ENCODE results near the gene BHLHE40. TPM values are rescaled to one million over a fixed set of nuclear protein-coding genes. Genes with fewer than 3 reads are reported as not detected.

The BHLHE40 gene
- 1.8 and 2.6 TPM in 2 replicates for total RNA-seq (2016; rRNA removed; fragmentation: Illumina TruSeq; extraction: Trizol)
- total RNA-seq (2016; cell fraction: cytosol; rRNA removed; fragmentation: Illumina TruSeq; extraction: Trizol; ENCODE audit: low read depth): 0.44 and 0.61 TPM in 2 replicates
- total RNA-seq (2016; cell fraction: insoluble cytoplasmic fraction; rRNA removed; fragmentation: Illumina TruSeq; extraction: Trizol): 2.3 and 2.7 TPM in 2 replicates
- total RNA-seq (2016; cell fraction: membrane; rRNA removed; fragmentation: Illumina TruSeq; extraction: Trizol): 1.5 TPM in 2 replicates
- total RNA-seq (2016; cell fraction: nucleus; rRNA removed; fragmentation: Illumina TruSeq; extraction: Trizol): 3.0 and 4.3 TPM in 2 replicates
- 51.0 and 60.0 TPM in 2 replicates for polyA plus RNA-seq (2011; rRNA removed)
- polyA plus RNA-seq (2011; cell fraction: cytosol; rRNA removed): 29.3 and 36.0 TPM in 2 replicates
- 35.5 and 51.8 TPM in 2 replicates for polyA plus RNA-seq (2011; cell fraction: nucleus; rRNA removed)
- polyA plus RNA-seq (2012): 145 and 159 TPM in 2 replicates
- polyA plus RNA-seq (2016; cell fraction: cytosol; fragmentation: Illumina TruSeq; extraction: Trizol; ENCODE audit: low read depth): 0.21 and 0.42 TPM in 2 replicates
- 3.5 and 4.1 TPM in 2 replicates for polyA plus RNA-seq (2016; cell fraction: insoluble cytoplasmic fraction; fragmentation: Illumina TruSeq; extraction: Trizol; ENCODE audit: low read depth)
- polyA plus RNA-seq (2016; cell fraction: membrane; fragmentation: Illumina TruSeq; extraction: Trizol; ENCODE audit: low read depth): 0.93 and 1.1 TPM in 2 replicates
- 5.9 and 7.0 TPM in 2 replicates for polyA plus RNA-seq (2016; cell fraction: nucleus; fragmentation: Illumina TruSeq; extraction: Trizol; ENCODE audit: insufficient read depth, low read depth)
- polyA minus RNA-seq (2011; rRNA and poly(A)+ RNA removed; ENCODE audit: low replicate concordance): 17.6 and 68.5 TPM in 2 replicates
- polyA minus RNA-seq (2011; cell fraction: cytosol; rRNA and poly(A)+ RNA removed): 59.1 and 63.2 TPM in 2 replicates
- 23.0 and 31.6 TPM in 2 replicates for polyA minus RNA-seq (2011; cell fraction: nucleus; rRNA and poly(A)+ RNA removed)
- Bru-seq, nascent RNA: percentile 85 among the genes with signal in this experiment
- BruChase-seq, experiment 1, labeled RNA remaining after a 6-hour chase: percentile 78 among the genes with signal in this experiment
- BruChase-seq, experiment 2, labeled RNA remaining after a 2-hour chase: percentile 83 among the genes with signal in this experiment
- long read RNA-seq, experiment 1, transcript BHLHE40-201 (5 exons, 3,473 nt): major isoform, 15 of 22 reads
- long read RNA-seq, experiment 1, partial matches to known transcripts: 7 of 22 reads
- long read RNA-seq, experiment 1, other reads (novel, unspliced or antisense): 0 of 22 reads
- long read RNA-seq, experiment 2, transcript BHLHE40-201 (5 exons, 3,473 nt): major isoform, 25 of 43 reads
- long read RNA-seq, experiment 2, partial matches to known transcripts: 1 of 43 reads
- long read RNA-seq, experiment 2, other reads (novel, unspliced or antisense): 17 of 43 reads

DNA sequence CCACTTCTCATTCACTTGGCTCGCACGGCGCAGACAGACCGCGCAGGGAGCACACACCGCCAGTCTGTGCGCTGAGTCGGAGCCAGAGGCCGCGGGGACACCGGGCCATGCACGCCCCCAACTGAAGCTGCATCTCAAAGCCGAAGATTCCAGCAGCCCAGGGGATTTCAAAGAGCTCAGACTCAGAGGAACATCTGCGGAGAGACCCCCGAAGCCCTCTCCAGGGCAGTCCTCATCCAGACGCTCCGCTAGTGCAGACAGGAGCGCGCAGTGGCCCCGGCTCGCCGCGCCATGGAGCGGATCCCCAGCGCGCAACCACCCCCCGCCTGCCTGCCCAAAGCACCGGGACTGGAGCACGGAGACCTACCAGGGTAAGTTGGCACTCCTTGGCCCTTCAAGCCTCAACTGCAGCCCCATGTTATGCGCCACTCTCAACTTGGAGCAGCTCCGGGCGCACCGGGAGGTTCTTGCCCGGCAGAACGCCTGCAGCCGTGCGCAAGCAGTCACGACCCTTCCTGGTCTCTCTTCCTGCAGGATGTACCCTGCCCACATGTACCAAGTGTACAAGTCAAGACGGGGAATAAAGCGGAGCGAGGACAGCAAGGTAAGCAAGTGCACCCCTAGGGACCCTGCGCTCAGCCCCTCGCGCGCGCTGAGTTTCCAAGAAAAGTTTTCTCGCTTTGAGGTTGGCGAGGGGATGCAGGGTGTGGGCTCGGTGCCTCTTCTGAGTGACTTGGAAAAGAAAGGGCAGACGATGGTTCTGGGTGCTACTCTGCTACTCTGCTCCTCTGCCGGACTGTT lies at the start of gene BHLHE40:
Gene BHLHE40 (plus strand): TSS at position 10 of the 801 bp plus-strand sequence. CDS start 282 bp downstream, at position 292.
- Histone ChIP-seq H3K9ac (ENCODE audit: insufficient read depth, low read depth, low read length) (peak within 1 kb of the TSS; percentile 89), H3K4me1 (ENCODE audit: insufficient read depth, low read length) (peaks cover 44% of the 10 kb centered on the region), H3K36me3 (replicated peaks in 1 of 2; ENCODE audit: control insufficient read depth in 1 of 2, insufficient read depth in 2 of 2, low read length in 2 of 2) (peaks cover 9 to 31% of the 10 kb centered on the region in 2 experiments), H3K4me3 (replicated peaks in 1 of 3; ENCODE audit: insufficient read depth in 1 of 3, low read depth in 2 of 3, low read length in 3 of 3) (peak within 1 kb of the TSS; percentile 89 to 99 (median 95)), H3K9me3 (ENCODE audit: low read length) (no peaks in the 10 kb centered on the region), H4K20me1 (ENCODE audit: insufficient read depth, low read length) (peaks cover 40% of the 10 kb centered on the region), H3K79me2 (ENCODE audit: insufficient read depth, low read length) (peaks cover 52% of the 10 kb centered on the region), H3K27ac (ENCODE audit: extremely low read length, insufficient read depth, low read length) (peak within 1 kb of the TSS; percentile 100), H2AFZ (ENCODE audit: low read length) (no peak within 1 kb of the TSS), H3K27me3 (ENCODE audit: control insufficient read depth in 1 of 2, insufficient read depth in 2 of 2, low read length in 2 of 2) (no peaks in the 10 kb centered on the region; a peak in 1 of 5 replicates), H3K4me2 (ENCODE audit: low read depth, low read length) (peak within 1 kb of the TSS; percentile 97)
- CTCF ChIA-PET (ENCODE audit: low intra/inter-chr PET ratio, low total read pairs): interaction anchor here (0.6 to 0.9 kb wide), 2 partner anchors 257 to 260 kb away, joined by 3 read pairs; no protein-coding TSS in a partner anchor
- BruUV-seq (replicated peaks): TSS peak; percentile 47
- peak; percentile 55 for ATAC-seq
- POLR2A ChIA-PET: interaction anchor here (1.1 to 3.8 kb wide), 9 partner anchors 15 to 228 kb away, joined by 3 to 20 read pairs (median 4); no protein-coding TSS in a partner anchor
- WGBS (ENCODE audit: low lambda C conversion rate): 2% methylated on average over 17 of the region's 51 CpGs
- DNase-seq (ENCODE audit: low spot score): no peak
- FAIRE-seq: no peak
- in situ Hi-C loops (cut with HindIII; ENCODE audit: extremely low pct_ligation_motif_present, low pct_unique_long_range_greater_than_20kb) (no loop called here), intact Hi-C loops (cut with micrococcal nuclease; ENCODE audit: unreplicated experiment) (loop anchor here (5.0 to 10.0 kb wide), 2 partner anchors 143 to 205 kb away; partner anchors contain the start of genes ARL8B and EDEM1)
- TF ChIP-seq RFXAP (CRISPR knock-in tag; IDR thresholded peaks at IDR 0.05; ENCODE audit: borderline replicate concordance) (0 out of 2 replicates have a peak, but pooled peaks have one; percentile 55), SRY (CRISPR knock-in tag; IDR thresholded peaks at IDR 0.05) (0 out of 2 replicates have a peak, but pooled peaks have one; percentile 16), MXI1 (IDR thresholded peaks at IDR 0.05; ENCODE audit: borderline replicate concordance, low read depth, low read length) (0 out of 3 replicates have a peak, but pooled peaks have one; percentile 10), ZNF674 (CRISPR knock-in tag; IDR thresholded peaks at IDR 0.05; ENCODE audit: low read depth) (no peak), ZC3H13 (CRISPR knock-in tag; IDR thresholded peaks at IDR 0.05) (peak; percentile 76; the same call in 1 of the 2 replicates), KLF12 (CRISPR knock-in tag; IDR thresholded peaks at IDR 0.05; ENCODE audit: borderline replicate concordance) (0 out of 2 replicates have a peak, but pooled peaks have one; percentile 32), NKX3-1 (CRISPR knock-in tag; IDR thresholded peaks at IDR 0.05) (peak; percentile 67; the same call in 1 of the 2 replicates), NFIC (IDR thresholded peaks at IDR 0.05; ENCODE audit: low read length) (no peak), HNRNPH1 (optimal IDR thresholded peaks at IDR 0.05; ENCODE audit: low read depth, low read length) (no peak)
- TF ChIP-seq, protein P1, sequence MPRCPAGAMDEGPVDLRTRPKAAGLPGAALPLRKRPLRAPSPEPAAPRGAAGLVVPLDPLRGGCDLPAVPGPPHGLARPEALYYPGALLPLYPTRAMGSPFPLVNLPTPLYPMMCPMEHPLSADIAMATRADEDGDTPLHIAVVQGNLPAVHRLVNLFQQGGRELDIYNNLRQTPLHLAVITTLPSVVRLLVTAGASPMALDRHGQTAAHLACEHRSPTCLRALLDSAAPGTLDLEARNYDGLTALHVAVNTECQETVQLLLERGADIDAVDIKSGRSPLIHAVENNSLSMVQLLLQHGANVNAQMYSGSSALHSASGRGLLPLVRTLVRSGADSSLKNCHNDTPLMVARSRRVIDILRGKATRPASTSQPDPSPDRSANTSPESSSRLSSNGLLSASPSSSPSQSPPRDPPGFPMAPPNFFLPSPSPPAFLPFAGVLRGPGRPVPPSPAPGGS (CRISPR knock-in tag; IDR thresholded peaks at IDR 0.05): peak; percentile 14
- TF ChIP-seq, protein P2, sequence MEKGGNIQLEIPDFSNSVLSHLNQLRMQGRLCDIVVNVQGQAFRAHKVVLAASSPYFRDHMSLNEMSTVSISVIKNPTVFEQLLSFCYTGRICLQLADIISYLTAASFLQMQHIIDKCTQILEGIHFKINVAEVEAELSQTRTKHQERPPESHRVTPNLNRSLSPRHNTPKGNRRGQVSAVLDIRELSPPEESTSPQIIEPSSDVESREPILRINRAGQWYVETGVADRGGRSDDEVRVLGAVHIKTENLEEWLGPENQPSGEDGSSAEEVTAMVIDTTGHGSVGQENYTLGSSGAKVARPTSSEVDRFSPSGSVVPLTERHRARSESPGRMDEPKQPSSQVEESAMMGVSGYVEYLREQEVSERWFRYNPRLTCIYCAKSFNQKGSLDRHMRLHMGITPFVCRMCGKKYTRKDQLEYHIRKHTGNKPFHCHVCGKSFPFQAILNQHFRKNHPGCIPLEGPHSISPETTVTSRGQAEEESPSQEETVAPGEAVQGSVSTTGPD (CRISPR knock-in tag; IDR thresholded peaks at IDR 0.05): no peak
